T-cell (primary cell): Measurements from ENCODE around the gene HAAO. TPM values are rescaled to one million over a fixed set of nuclear protein-coding genes. Genes with fewer than 3 reads are reported as not detected.

Source experiments
- ATAC-seq, 4 experiments: fragments of 200-7000 bp in 3 of 4; fragments of 150-1000 bp in 1 of 4; cut with Tn5 transposase; replicated peaks in 1 of 4; 1 replicate in 3 of 4; 2 replicates in 1 of 4; pipeline ENCODE4 v1.10.0; 2021; ENCODE audit warnings: moderate library complexity in 3 of 4, mild to moderate bottlenecking in 2 of 4, moderate number of reproducible peaks in 1 of 4
- CTCF ChIA-PET, 2 donors: fragments of 300-600 bp; sonication (Branson Sonifier 250); formaldehyde crosslinking; loops; one replicate each; lab custom pipeline; 2022; ENCODE audit warnings: antibody characterized with exemption in 2 of 2; lab: Charles Lee
- POLR2A ChIA-PET, 2 donors: fragments of 300-600 bp; sonication (Branson Sonifier 250); formaldehyde crosslinking; loops; one replicate each; lab custom pipeline; 2022; ENCODE audit warnings: antibody characterized with exemption in 2 of 2; lab: Charles Lee
- DNase-seq, 35 experiments: peaks; one replicate each; pipeline versions ENCODE4 v3.0.0 to v3.0.0-alpha.2; 2013 to 2023
- H3K27ac ChIP-seq: one replicate; pipeline ENCODE4 v1.5.1; 2013; ENCODE audit warnings: low read length
- H3K27me3 ChIP-seq, 2 experiments: replicated peaks in 1 of 2; 1 replicate in 1 of 2; 2 replicates in 1 of 2; pipeline versions ENCODE4 v1.6.1 to v1.7.0; 2013; ENCODE audit warnings: low read length in 1 of 2, mixed read lengths in 1 of 2; ENCODE audit not compliant: control insufficient read depth in 2 of 2, insufficient read depth in 2 of 2; ENCODE audit errors: extremely low read depth in 1 of 2
- H3K36me3 ChIP-seq, 2 donors: 1 replicate in 1 of 2; 2 replicates in 1 of 2; pipeline versions ENCODE4 v1.6.1 to v1.7.0; 2013; ENCODE audit warnings: low read length in 1 of 2; ENCODE audit not compliant: control insufficient read depth in 2 of 2, insufficient read depth in 1 of 2; ENCODE audit errors: extremely low read depth in 1 of 2
- H3K4me1 ChIP-seq, 2 experiments: 1 replicate in 1 of 2; 2 replicates in 1 of 2; pipeline versions ENCODE4 v1.6.1 to v1.7.0; 2013; ENCODE audit warnings: low read length in 2 of 2, mixed read lengths in 1 of 2; ENCODE audit not compliant: insufficient read depth in 2 of 2, control insufficient read depth in 1 of 2; ENCODE audit errors: extremely low read depth in 1 of 2
- H3K4me3 ChIP-seq, 2 donors: 1 replicate in 1 of 2; 2 replicates in 1 of 2; pipeline versions ENCODE4 v1.5.1 to v1.7.0; 2013; ENCODE audit warnings: mild to moderate bottlenecking in 2 of 2, low read length in 1 of 2, moderate library complexity in 1 of 2; ENCODE audit not compliant: control insufficient read depth in 1 of 2; ENCODE audit errors: extremely low read depth in 1 of 2
- H3K9me3 ChIP-seq: 2 replicates; pipeline ENCODE4 v1.7.0; 2013
- H3K27ac Mint-ChIP-seq, 2 donors: one replicate each; pipeline ENCODE4 v1.8.0; 2020 to 2021; ENCODE audit warnings: mild to moderate bottlenecking in 2 of 2, mixed read lengths in 2 of 2
- H3K27me3 Mint-ChIP-seq, 2 donors: one replicate each; pipeline ENCODE4 v1.8.0; 2021 to 2022; ENCODE audit warnings: mixed read lengths in 2 of 2
- H3K36me3 Mint-ChIP-seq: one replicate; pipeline ENCODE4 v1.8.0; 2021; ENCODE audit warnings: mixed read lengths
- H3K4me1 Mint-ChIP-seq, 3 donors: one replicate each; pipeline ENCODE4 v1.8.0; 2020 to 2022; ENCODE audit warnings: mixed read lengths in 3 of 3, mild to moderate bottlenecking in 1 of 3
- H3K4me3 Mint-ChIP-seq, 3 donors: one replicate each; pipeline ENCODE4 v1.8.0; 2020 to 2022; ENCODE audit warnings: mild to moderate bottlenecking in 3 of 3, mixed read lengths in 3 of 3, moderate library complexity in 3 of 3
- H3K9me3 Mint-ChIP-seq, 3 donors: one replicate each; pipeline ENCODE4 v1.8.0; 2020 to 2022; ENCODE audit warnings: mixed read lengths in 3 of 3
- WGBS: methylation state at CpG from one replicate; pipeline ENCODE4 v1.1.5; 2013; ENCODE audit warnings: missing lambda C conversion rate; ENCODE audit not compliant: insufficient coverage; 5-methylcytosine and 5-hydroxymethylcytosine counted together
- total RNA-seq, 35 experiments: library from RNA in 6 of 35; stranded (reverse) in 6 of 35; fragments of 120-200 nt in 1 of 35; gene quantifications; one replicate each; pipeline versions ENCODE4 v1.2.1 to v1.2.4 and lab custom pipeline; 2013 to 2026

Gene HAAO
- total RNA-seq, 5 donors from 2014 or later (not counting 1 experiment from before 2014, with no cell fraction given) = 0.38 to 0.72 (median 0.61) TPM; not detected in 2

DNA sequence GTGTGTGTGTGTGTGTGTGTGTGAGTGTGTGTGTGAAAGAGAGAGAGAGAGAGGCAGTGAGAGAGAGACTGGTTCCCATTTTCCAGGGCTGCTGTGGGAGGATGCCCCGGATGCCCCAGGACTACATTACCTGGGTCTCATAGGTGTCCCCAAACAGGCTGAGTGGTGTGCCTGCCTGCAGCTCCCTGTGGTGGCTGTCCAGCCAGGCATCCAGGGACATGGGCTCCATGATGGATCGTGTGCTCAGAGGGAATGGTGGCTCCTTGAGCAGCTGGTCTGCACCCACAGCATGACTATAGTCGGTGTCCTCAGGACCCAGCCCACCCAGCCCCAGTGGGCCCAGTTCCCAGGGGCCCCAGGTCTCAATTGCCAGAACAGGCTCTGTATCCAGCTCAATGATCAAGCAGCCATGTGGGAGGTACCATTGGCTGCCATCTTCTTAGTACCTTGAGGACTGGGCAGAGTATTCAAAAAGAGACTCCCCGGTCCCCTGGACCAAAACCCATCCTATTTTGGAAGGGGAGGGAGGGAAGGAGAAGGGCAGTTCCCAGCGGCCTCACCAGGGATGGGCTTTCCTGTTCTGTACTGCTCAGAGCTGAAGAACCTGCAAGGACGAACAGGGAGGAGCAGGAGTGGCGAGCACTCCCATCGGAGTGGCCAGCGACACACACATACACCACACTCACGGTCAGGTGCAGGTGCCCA is 22.6 kb downstream of the HAAO start:
- H3K27ac ChIP-seq = no peak overlapping the region
- Mint-ChIP-seq H3K4me3 (no peak overlapping the region), H3K27ac (no peak overlapping the region), H3K9me3 (no peaks in the 10 kb centered on the region), H3K4me1 (peaks cover 0 to 8% (median 2%) of the 10 kb centered on the region in 3 donors), H3K36me3 (no peaks in the 10 kb centered on the region), H3K27me3 (no peaks in the 10 kb centered on the region)
- POLR2A ChIA-PET = no interaction called here
- CTCF ChIA-PET = interaction anchor here in 1 of 2 donors (0.5 to 0.6 kb wide), 2 partner anchors 11 to 13 kb away, joined by 3 read pairs; no protein-coding TSS in a partner anchor
- H3K4me3 ChIP-seq = no peak overlapping the region
- H3K27me3 ChIP-seq = no peaks in the 10 kb centered on the region
- DNase-seq (no peak), ATAC-seq (no peak)
- no peaks in the 10 kb centered on the region for H3K4me1 ChIP-seq
- H3K36me3 ChIP-seq = peaks cover 0 to 4% of the 10 kb centered on the region in 2 donors
- 94% methylated on average over 9 of the region's 10 CpGs for WGBS
- no peaks in the 10 kb centered on the region for H3K9me3 ChIP-seq

- Histone ChIP-seq H3K27me3 (no peaks in the 10 kb centered on the region), H3K4me3 (no peak overlapping the region), H3K27ac (no peak overlapping the region), H3K4me1 (no peaks in the 10 kb centered on the region), H3K9me3 (no peaks in the 10 kb centered on the region), H3K36me3 (peaks cover 0 to 4% of the 10 kb centered on the region in 2 donors)
- Mint-ChIP-seq H3K4me1 (peaks cover 0 to 2% (median 0%) of the 10 kb centered on the region in 3 donors), H3K27ac (no peak overlapping the region), H3K9me3 (no peaks in the 10 kb centered on the region), H3K4me3 (no peak overlapping the region), H3K27me3 (no peaks in the 10 kb centered on the region), H3K36me3 (no peaks in the 10 kb centered on the region)
- POLR2A ChIA-PET = no interaction called here
- 100% methylated on average over 2 of the region's 3 CpGs for WGBS
- CTCF ChIA-PET = no interaction called here
- no peak for DNase-seq
- ATAC-seq = no peak
Observed at GRCh38 chr2:42768706-42769256, 23.6 kb downstream of the HAAO start.

GRCh38 chr2:42767899-42768705 is 24.3 kb downstream of the HAAO start:
- H3K4me1 ChIP-seq = no peaks in the 10 kb centered on the region
- Mint-ChIP-seq H3K4me3 (no peak overlapping the region), H3K27ac (no peak overlapping the region), H3K27me3 (no peaks in the 10 kb centered on the region), H3K9me3 (no peaks in the 10 kb centered on the region), H3K4me1 (peaks cover 0 to 2% (median under 1%) of the 10 kb centered on the region in 3 donors), H3K36me3 (peaks cover 1% of the 10 kb centered on the region)
- no peaks in the 10 kb centered on the region for H3K27me3 ChIP-seq
- ChIA-PET POLR2A (no interaction called here), CTCF (no interaction called here)
- no peak overlapping the region for H3K4me3 ChIP-seq
- DNase-seq (no peak), ATAC-seq (peak in 2 of 4 experiments; percentile 16 to 28)
- H3K36me3 ChIP-seq = peaks cover 0 to 7% of the 10 kb centered on the region in 2 donors
- 90% methylated on average over 12 of the region's 14 CpGs for WGBS
- H3K9me3 ChIP-seq = no peaks in the 10 kb centered on the region
- H3K27ac ChIP-seq = no peak overlapping the region

- no peak for DNase-seq
- Histone ChIP-seq H3K4me1 (no peaks in the 10 kb centered on the region), H3K27me3 (no peaks in the 10 kb centered on the region), H3K36me3 (peaks cover 0 to 12% of the 10 kb centered on the region in 2 donors), H3K27ac (no peak overlapping the region), H3K4me3 (no peak overlapping the region), H3K9me3 (no peaks in the 10 kb centered on the region)
- ChIA-PET CTCF (no interaction called here), POLR2A (no interaction called here)
- no peaks in the 10 kb centered on the region for H3K27me3 Mint-ChIP-seq
- H3K4me1 Mint-ChIP-seq = peaks cover 0 to 4% (median 2%) of the 10 kb centered on the region in 3 donors
- peak in 1 of 4 experiments; percentile 27 for ATAC-seq
- no peak overlapping the region for H3K27ac Mint-ChIP-seq
- WGBS = 88% methylated on average over 14 of the region's 16 CpGs
- peaks cover 4% of the 10 kb centered on the region for H3K36me3 Mint-ChIP-seq
- H3K9me3 Mint-ChIP-seq = no peaks in the 10 kb centered on the region
- no peak overlapping the region for H3K4me3 Mint-ChIP-seq
Observed at GRCh38 chr2:42767080-42767898, 25.1 kb downstream of the HAAO start.

- H3K4me1 Mint-ChIP-seq = peaks cover 0 to 4% (median 2%) of the 10 kb centered on the region in 3 donors
- no peak overlapping the region for H3K4me3 Mint-ChIP-seq
- H3K9me3 Mint-ChIP-seq = no peaks in the 10 kb centered on the region
- CTCF ChIA-PET = no interaction called here
- H3K9me3 ChIP-seq = no peaks in the 10 kb centered on the region
- no peaks in the 10 kb centered on the region for H3K4me1 ChIP-seq
- no peaks in the 10 kb centered on the region for H3K27me3 ChIP-seq
- H3K27ac ChIP-seq = no peak overlapping the region
- H3K27me3 Mint-ChIP-seq = no peaks in the 10 kb centered on the region
- no peak for DNase-seq
- ATAC-seq = no peak
- no peak overlapping the region for H3K27ac Mint-ChIP-seq
- peaks cover 7% of the 10 kb centered on the region for H3K36me3 Mint-ChIP-seq
- no peak overlapping the region for H3K4me3 ChIP-seq
- POLR2A ChIA-PET = no interaction called here
- peaks cover 0 to 18% of the 10 kb centered on the region in 2 donors for H3K36me3 ChIP-seq
- WGBS = 96% methylated on average over 9 of the region's 9 CpGs
Observed at GRCh38 chr2:42765686-42766085, 26.7 kb downstream of the HAAO start.

DNA sequence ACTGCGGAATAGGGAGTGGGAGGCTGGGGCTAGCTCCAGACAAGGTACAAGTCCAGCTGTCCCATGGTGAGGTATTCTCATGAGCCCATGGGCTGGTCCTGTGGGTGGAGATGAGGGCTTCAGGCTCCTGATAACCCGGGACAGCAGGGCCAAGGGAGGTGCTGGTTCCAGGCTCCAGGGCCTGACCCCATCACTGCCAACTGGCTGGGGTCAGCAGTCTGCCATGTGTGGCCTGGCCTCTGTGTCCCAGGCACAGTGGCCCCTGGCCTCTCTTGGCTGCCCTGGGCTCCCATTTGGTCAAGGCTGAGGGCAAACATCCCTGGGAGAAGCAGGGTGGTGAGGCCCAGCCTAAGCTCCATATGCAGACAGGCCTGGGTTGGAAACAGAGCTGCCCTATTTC is 27.5 kb downstream of the HAAO start:
- Mint-ChIP-seq H3K4me1 (peaks cover 0 to 4% (median 2%) of the 10 kb centered on the region in 3 donors), H3K27me3 (no peaks in the 10 kb centered on the region), H3K36me3 (peaks cover 10% of the 10 kb centered on the region), H3K9me3 (no peaks in the 10 kb centered on the region), H3K27ac (no peak overlapping the region), H3K4me3 (no peak overlapping the region)
- no peaks in the 10 kb centered on the region for H3K9me3 ChIP-seq
- DNase-seq (no peak), ATAC-seq (peak in 1 of 4 experiments; percentile 14)
- H3K4me1 ChIP-seq = no peaks in the 10 kb centered on the region
- H3K4me3 ChIP-seq = no peak overlapping the region
- no peaks in the 10 kb centered on the region for H3K27me3 ChIP-seq
- H3K27ac ChIP-seq = no peak overlapping the region
- POLR2A ChIA-PET = no interaction called here
- CTCF ChIA-PET = no interaction called here
- 100% methylated on average over 1 of the region's 2 CpGs for WGBS
- peaks cover 0 to 24% of the 10 kb centered on the region in 2 donors for H3K36me3 ChIP-seq
